Measurements from ENCODE around the gene NUDT17.
A peak's percentile ranks its signal among the peaks of the same experiment; 100 is the strongest.

NUDT17 gene

GRCh38 chr1:145847827-145848226 is 2.4 kb downstream of the NUDT17 start:
- DNase-seq (ENCODE audit: low read depth in 2 of 2), result no peak

GRCh38 chr1:145849356-145850160 is 4.1 kb downstream of the NUDT17 start:
- no peak for DNase-seq (ENCODE audit: low read depth in 2 of 2)

GRCh38 chr1:145855426-145855948 is 10.1 kb downstream of the NUDT17 start:
- no peak for DNase-seq (ENCODE audit: low read depth in 2 of 2)

- no peak for DNase-seq (ENCODE audit: low read depth in 2 of 2)
Measured at GRCh38 chr1:145857170-145857569, 11.7 kb downstream of the NUDT17 start.

- DNase-seq (ENCODE audit: low read depth in 2 of 2), result peak; percentile 12 to 38
Measured at GRCh38 chr1:145858238-145858900, 12.9 kb downstream of the NUDT17 start.

GRCh38 chr1:145858901-145859490 is 13.6 kb downstream of the NUDT17 start, which contains the start of gene PIAS3:
TSS of gene PIAS3 (minus strand) at chr1:145859081. CDS start at chr1:145858990, 91 bp downstream.
- DNase-seq (ENCODE audit: low read depth in 2 of 2), result peak; percentile 70 to 87

GRCh38 chr1:145859491-145860023 is 14.1 kb downstream of the NUDT17 start:
- peak; percentile 52 to 80 for DNase-seq (ENCODE audit: low read depth in 2 of 2)

- DNase-seq (ENCODE audit: low read depth in 2 of 2), result no peak
Measured at GRCh38 chr1:145863282-145864018, 18.0 kb downstream of the NUDT17 start.

- DNase-seq (ENCODE audit: low read depth in 2 of 2), result no peak
Measured at GRCh38 chr1:145868232-145868631, 22.8 kb downstream of the NUDT17 start.

- peak; percentile 10 to 30 for DNase-seq (ENCODE audit: low read depth in 2 of 2)
Measured at GRCh38 chr1:145871994-145872924, 26.8 kb downstream of the NUDT17 start.

GRCh38 chr1:145874646-145875045 is 29.2 kb downstream of the NUDT17 start:
- DNase-seq (ENCODE audit: low read depth in 2 of 2), result no peak

- no peak for DNase-seq (ENCODE audit: low read depth in 2 of 2)
Measured at GRCh38 chr1:145877923-145878486, 32.6 kb downstream of the NUDT17 start.

- DNase-seq (ENCODE audit: low read depth in 2 of 2), result no peak
Measured at GRCh38 chr1:145878724-145879123, 33.3 kb downstream of the NUDT17 start.

- no peak for DNase-seq (ENCODE audit: low read depth in 2 of 2)
Measured at GRCh38 chr1:145879775-145880174, 34.3 kb downstream of the NUDT17 start.

- no peak for DNase-seq (ENCODE audit: low read depth in 2 of 2)
Measured at GRCh38 chr1:145884675-145885074, 39.2 kb downstream of the NUDT17 start.

GRCh38 chr1:145885738-145886287 is 40.4 kb downstream of the NUDT17 start, which contains the start of gene ANKRD35:
TSS of gene ANKRD35 (minus strand) at chr1:145885866. CDS start at chr1:145885758, 108 bp downstream.
- DNase-seq (ENCODE audit: low read depth in 2 of 2), result peak; percentile 67 to 90

- DNase-seq (ENCODE audit: low read depth in 2 of 2), result no peak
Measured at GRCh38 chr1:145886390-145886789, 41.0 kb downstream of the NUDT17 start.

GRCh38 chr1:145886816-145887215 is 41.4 kb downstream of the NUDT17 start:
- no peak for DNase-seq (ENCODE audit: low read depth in 2 of 2)

GRCh38 chr1:145887631-145888030 is 42.2 kb downstream of the NUDT17 start:
- no peak for DNase-seq (ENCODE audit: low read depth in 2 of 2)

GRCh38 chr1:145889722-145890121 is 44.3 kb downstream of the NUDT17 start:
- DNase-seq (ENCODE audit: low read depth in 2 of 2), result no peak
